ENCODE data around the gene TRIM32. TPM values are rescaled to one million over a fixed set of nuclear protein-coding genes. Genes with fewer than 3 reads are reported as not detected.

The TRIM32 gene
- total RNA-seq, 2 experiments from 2014 or later, result 17.5 to 18.2 TPM

DNA sequence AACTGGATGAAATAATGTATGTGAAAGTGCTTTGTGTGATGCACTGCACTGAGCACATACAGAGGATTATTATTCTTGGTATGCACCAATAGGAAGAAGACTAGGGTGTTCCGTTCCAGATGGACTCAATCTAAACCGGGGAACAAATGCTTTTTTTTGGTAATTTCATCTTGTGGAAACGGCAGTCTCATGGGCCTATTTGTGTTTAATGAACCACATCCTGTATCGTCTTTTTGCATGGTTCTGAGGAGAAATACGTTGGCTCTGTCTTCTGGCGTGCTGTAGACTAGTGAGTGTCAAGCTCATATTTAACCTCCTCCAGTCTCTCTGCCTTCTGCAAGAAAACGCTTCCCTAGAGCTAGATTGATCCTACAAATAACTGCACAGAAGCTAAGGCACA, 30.0 kb downstream of the TRIM32 start:
- Mint-ChIP-seq H3K27me3 (ENCODE audit: low read depth) (no peaks in the 10 kb centered on the region), H3K9me3 (ENCODE audit: insufficient read depth) (no peaks in the 10 kb centered on the region), H3K4me3 (no peak overlapping the region), H3K4me1 (ENCODE audit: low read depth) (peaks cover 2% of the 10 kb centered on the region), H3K27ac (no peak overlapping the region), H3K36me3 (ENCODE audit: low read depth) (no peaks in the 10 kb centered on the region)
- CTCF ChIA-PET, result no interaction called here
- ATAC-seq, result no peak
- POLR2A ChIA-PET, result no interaction called here
- no peak for DNase-seq

DNA sequence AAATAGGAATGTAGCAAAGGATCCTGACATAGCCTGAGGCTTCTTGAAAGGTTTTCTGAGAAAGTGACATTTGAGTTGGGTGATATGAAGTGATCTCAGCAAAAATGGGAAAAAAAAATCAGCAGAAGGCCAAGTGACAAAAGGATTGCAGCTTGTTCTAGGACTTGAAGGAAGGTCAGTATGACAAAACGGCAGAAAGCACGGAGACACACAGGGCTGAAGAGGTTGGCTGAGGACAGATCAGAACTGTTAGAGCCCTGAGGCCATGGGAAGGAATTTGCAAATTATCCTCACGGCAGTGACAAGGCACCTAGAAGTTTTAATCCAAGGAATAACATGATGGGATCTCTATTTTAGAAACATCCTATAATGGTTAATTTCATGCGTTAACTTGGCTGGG, 31.0 kb downstream of the TRIM32 start:
- Mint-ChIP-seq H3K27ac (no peak overlapping the region), H3K9me3 (ENCODE audit: insufficient read depth) (no peaks in the 10 kb centered on the region), H3K4me1 (ENCODE audit: low read depth) (peaks cover 2% of the 10 kb centered on the region), H3K4me3 (no peak overlapping the region), H3K36me3 (ENCODE audit: low read depth) (no peaks in the 10 kb centered on the region), H3K27me3 (ENCODE audit: low read depth) (no peaks in the 10 kb centered on the region)
- no peak for DNase-seq
- ATAC-seq, result no peak
- POLR2A ChIA-PET, result no interaction called here
- CTCF ChIA-PET, result no interaction called here

DNA sequence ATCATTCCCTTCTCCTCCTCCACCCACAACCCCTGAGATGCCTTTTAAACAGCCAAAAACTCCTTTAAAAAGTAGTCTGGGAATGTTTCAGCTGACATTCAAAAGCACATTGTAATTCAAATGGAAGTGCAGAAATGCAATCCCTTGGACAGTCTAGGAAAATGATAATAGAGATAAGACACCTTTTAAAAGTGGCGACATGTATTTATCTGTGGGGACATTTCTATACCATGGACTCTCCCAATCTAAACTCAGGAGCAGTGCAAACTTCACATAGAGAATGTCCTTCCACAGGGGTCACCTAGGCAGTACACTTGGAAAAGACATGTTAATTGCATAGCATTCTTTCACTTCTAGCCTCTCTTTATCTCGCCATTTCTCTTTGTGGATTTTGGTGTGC, 33.0 kb downstream of the TRIM32 start:
- Mint-ChIP-seq H3K27ac (no peak overlapping the region), H3K9me3 (ENCODE audit: insufficient read depth) (no peaks in the 10 kb centered on the region), H3K36me3 (ENCODE audit: low read depth) (no peaks in the 10 kb centered on the region), H3K4me3 (no peak overlapping the region), H3K4me1 (ENCODE audit: low read depth) (peaks cover 2% of the 10 kb centered on the region), H3K27me3 (ENCODE audit: low read depth) (no peaks in the 10 kb centered on the region)
- CTCF ChIA-PET, result no interaction called here
- ATAC-seq (no peak), DNase-seq (no peak)
- POLR2A ChIA-PET, result no interaction called here

DNA sequence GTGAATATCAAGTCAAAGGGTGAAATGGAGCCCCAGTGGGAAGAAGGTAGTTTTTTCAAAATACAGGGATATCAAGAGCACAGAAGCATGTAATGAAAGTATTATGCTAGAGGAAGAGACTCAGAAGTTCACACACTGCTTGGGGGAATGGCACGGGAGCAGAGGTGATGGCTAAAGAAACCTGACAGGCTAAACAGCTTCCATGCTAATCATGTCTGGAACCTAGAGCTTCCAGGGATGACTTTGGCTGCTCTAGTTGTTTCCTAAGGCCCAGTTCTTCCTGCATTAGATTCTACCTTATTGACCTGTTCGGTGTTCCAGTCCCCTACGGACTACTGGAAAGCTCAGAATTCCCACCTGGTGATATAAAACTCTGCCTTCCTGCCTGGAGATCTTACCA, 34.3 kb downstream of the TRIM32 start:
- H3K9me3 Mint-ChIP-seq (ENCODE audit: insufficient read depth), result no peaks in the 10 kb centered on the region
- no peaks in the 10 kb centered on the region for H3K27me3 Mint-ChIP-seq (ENCODE audit: low read depth)
- DNase-seq, result no peak

DNA sequence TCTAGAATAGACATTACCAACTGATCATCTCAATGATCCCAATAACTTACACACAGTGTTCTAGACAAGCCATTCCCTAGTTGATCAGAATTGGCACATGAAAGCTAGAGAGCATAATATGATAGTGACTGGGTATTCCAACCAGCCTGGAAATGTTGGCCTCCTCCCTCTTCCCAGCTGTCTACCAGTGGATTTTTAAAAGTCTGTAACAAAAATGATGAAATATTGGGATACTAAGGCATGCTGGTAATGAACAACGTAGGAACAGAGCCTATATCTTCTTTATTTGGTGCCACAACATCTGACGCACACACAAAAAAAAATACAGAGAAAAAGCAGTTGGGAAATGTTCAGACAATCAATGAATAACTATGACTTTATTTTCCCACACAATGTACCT, 34.8 kb downstream of the TRIM32 start:
- no peak for DNase-seq
- Mint-ChIP-seq H3K27me3 (ENCODE audit: low read depth) (peaks cover under 1% of the 10 kb centered on the region), H3K9me3 (ENCODE audit: insufficient read depth) (no peaks in the 10 kb centered on the region), H3K27ac (no peak overlapping the region), H3K4me3 (no peak overlapping the region), H3K36me3 (ENCODE audit: low read depth) (no peaks in the 10 kb centered on the region), H3K4me1 (ENCODE audit: low read depth) (peaks cover 1% of the 10 kb centered on the region)
- POLR2A ChIA-PET, result no interaction called here
- CTCF ChIA-PET, result no interaction called here
- ATAC-seq, result no peak

More for the DNA sequence above, 34.3 kb downstream of the TRIM32 start:
- H3K4me3 Mint-ChIP-seq, result no peak overlapping the region
- H3K4me1 Mint-ChIP-seq (ENCODE audit: low read depth), result peaks cover 2% of the 10 kb centered on the region
- ATAC-seq, result no peak
- ChIA-PET POLR2A (no interaction called here), CTCF (no interaction called here)
- no peak overlapping the region for H3K27ac Mint-ChIP-seq
- H3K36me3 Mint-ChIP-seq (ENCODE audit: low read depth), result no peaks in the 10 kb centered on the region

DNA sequence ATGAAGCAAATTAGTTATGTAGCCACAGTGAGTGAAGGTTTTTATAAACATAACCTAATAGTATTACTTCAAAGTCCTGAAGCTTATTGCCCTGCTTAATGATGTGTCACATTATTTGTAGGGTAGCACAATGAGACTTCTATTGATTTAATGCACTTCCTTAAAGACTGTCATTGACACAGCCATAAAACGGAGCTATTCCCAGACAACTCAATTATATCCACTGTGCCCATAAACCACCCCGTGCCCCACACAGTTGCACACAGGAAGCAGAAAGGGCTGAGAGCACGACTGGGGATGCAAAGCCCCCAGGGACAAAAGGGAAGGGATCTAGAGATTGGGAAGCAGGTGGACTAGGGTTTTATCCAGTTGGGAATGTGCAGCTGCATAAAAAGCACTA, 37.0 kb downstream of the TRIM32 start:
- H3K9me3 Mint-ChIP-seq (ENCODE audit: insufficient read depth), result no peaks in the 10 kb centered on the region
- H3K36me3 Mint-ChIP-seq (ENCODE audit: low read depth), result no peaks in the 10 kb centered on the region
- ATAC-seq, result no peak
- H3K4me1 Mint-ChIP-seq (ENCODE audit: low read depth), result no peaks in the 10 kb centered on the region
- ChIA-PET CTCF (interaction anchor here (1.6 kb wide), 1 partner anchor 10 kb away, joined by 3 read pairs; no protein-coding TSS in a partner anchor), POLR2A (no interaction called here)
- no peak overlapping the region for H3K4me3 Mint-ChIP-seq
- DNase-seq, result no peak
- peaks cover 3% of the 10 kb centered on the region for H3K27me3 Mint-ChIP-seq (ENCODE audit: low read depth)
- no peak overlapping the region for H3K27ac Mint-ChIP-seq

DNA sequence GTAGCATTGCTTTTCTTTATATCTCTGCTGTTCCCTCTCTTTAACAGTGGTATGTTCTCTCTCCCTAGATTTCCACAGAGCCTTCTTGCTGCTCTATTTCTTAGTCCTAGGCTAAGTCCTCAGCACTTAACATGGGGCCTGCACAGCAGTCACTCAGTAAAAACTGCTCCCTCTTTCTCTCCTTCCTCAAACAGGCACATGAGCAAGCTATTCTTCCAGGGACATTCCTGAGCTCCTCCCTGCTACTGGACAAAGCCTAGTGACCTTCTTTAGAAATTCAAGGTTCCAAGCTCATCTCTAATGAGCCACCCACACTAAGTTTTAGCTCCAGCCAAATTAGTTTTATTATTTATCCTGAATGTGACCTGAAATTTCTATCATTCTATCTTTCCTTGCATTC, 39.5 kb downstream of the TRIM32 start:
- ChIA-PET CTCF (interaction anchor here (2.3 kb wide), 1 partner anchor 10 kb away, joined by 9 read pairs; no protein-coding TSS in a partner anchor), POLR2A (no interaction called here)
- Mint-ChIP-seq H3K9me3 (ENCODE audit: insufficient read depth) (no peaks in the 10 kb centered on the region), H3K4me3 (no peak overlapping the region), H3K27ac (no peak overlapping the region), H3K4me1 (ENCODE audit: low read depth) (no peaks in the 10 kb centered on the region), H3K36me3 (ENCODE audit: low read depth) (no peaks in the 10 kb centered on the region), H3K27me3 (ENCODE audit: low read depth) (peaks cover 3% of the 10 kb centered on the region)
- no peak for DNase-seq
- ATAC-seq, result no peak

DNA sequence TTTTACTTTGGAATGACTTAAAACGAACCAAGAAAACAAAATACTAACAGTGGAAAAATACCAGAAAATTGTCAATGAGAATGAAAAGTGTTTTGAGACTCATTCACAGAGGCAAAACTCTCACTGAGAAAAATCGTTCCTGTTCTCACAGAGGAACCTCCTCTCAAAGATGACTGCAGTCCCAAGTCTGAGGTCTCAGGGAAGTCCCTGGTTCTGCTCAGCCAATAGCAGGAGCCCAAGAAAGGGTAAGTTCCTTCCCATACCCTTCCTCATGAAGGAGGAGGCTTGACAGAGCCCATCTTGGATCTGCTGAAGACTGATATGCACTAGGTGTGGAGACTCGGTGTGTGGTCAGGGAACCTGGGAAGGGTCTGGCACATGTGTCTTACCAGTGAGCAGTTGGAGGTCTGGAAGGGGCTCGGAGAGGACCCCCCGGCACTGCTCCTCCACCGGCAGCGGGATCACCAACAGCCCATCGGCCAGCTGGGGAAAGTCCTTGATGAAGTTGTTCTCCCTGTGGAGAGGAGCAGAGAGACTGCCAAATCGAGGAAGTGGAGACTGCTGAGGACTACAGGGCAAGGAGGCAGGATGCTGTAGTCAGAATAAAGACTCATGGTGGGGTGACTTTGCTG, 46.0 kb downstream of the TRIM32 start:
- Mint-ChIP-seq H3K36me3 (ENCODE audit: low read depth) (no peaks in the 10 kb centered on the region), H3K9me3 (ENCODE audit: insufficient read depth) (no peaks in the 10 kb centered on the region), H3K27ac (no peak overlapping the region), H3K4me1 (ENCODE audit: low read depth) (no peaks in the 10 kb centered on the region), H3K4me3 (no peak overlapping the region), H3K27me3 (ENCODE audit: low read depth) (no peaks in the 10 kb centered on the region)
- POLR2A ChIA-PET, result no interaction called here
- CTCF ChIA-PET, result no interaction called here
- DNase-seq (no peak), ATAC-seq (no peak)

DNA sequence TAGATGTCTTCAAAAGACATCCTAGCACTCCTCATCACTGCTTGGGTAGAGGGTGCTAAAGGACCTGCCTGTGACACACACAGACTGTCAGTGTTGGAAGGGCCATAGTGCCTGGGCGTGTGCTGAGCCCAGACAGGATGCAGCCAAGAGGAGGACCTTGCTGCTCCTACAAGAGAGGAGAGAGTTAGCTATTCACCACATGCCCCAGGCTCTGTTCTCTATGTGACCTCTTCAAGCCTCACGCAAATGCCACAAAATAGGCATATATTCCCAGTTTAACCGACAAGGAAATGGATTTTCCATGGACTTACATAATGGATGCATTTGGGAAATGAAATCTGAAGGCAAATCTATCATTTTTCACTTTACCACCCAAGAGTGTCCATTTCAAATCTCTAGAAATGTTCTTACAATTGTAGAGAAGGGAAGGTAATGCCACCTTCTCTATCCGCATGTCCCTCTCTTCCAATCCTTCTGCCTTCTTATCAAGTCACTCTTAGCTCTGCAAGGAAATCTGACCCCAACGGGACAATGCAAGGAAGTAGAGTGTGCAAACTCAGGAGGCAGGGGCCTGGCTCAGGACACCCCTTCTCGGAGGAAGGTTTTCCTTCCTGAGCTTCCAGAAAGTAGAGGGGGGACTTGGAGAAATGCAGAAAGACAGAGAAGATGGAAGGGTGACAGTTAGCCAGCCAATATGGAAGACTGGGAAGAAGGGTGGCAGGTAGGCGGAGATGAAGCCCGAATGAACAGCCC, 49.5 kb downstream of the TRIM32 start:
- no peaks in the 10 kb centered on the region for H3K27me3 Mint-ChIP-seq (ENCODE audit: low read depth)
- no peak for ATAC-seq
- no peaks in the 10 kb centered on the region for H3K9me3 Mint-ChIP-seq (ENCODE audit: insufficient read depth)
- no peak overlapping the region for H3K4me3 Mint-ChIP-seq
- ChIA-PET POLR2A (no interaction called here), CTCF (interaction anchor here (0.6 to 4.4 kb wide), 11 partner anchors 9 to 1490 kb away, joined by 3 to 36 read pairs (median 3); partner anchors contain the start of gene TRIM32)
- DNase-seq, result no peak
- H3K27ac Mint-ChIP-seq, result no peak overlapping the region
- no peaks in the 10 kb centered on the region for H3K4me1 Mint-ChIP-seq (ENCODE audit: low read depth)
- H3K36me3 Mint-ChIP-seq (ENCODE audit: low read depth), result no peaks in the 10 kb centered on the region

DNA sequence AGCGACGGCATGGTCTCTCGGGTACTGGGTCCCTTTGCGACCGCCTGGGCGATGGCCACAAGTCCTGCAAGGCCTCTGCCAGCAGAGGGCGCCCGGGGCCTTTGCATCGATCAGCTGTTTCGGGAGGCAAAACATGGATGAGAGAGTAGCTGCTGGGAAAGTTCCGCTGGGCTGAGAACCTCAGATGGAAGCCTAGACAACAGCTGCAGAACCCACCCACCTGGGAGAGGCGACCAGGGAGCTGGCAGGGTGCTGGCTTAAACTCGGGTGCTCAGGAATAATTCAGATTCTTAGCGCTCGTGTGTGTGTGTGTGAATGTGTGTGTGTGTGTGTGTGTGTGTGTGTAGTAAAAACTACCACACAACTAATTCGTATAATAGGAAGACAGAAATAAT, 50.0 kb downstream of the TRIM32 start:
- H3K27ac Mint-ChIP-seq, result no peak overlapping the region
- ChIA-PET POLR2A (no interaction called here), CTCF (interaction anchor here (0.7 to 4.4 kb wide), 10 partner anchors 8 to 123 kb away, joined by 3 to 36 read pairs (median 4); partner anchors contain the start of gene TRIM32)
- no peaks in the 10 kb centered on the region for H3K4me1 Mint-ChIP-seq (ENCODE audit: low read depth)
- no peaks in the 10 kb centered on the region for H3K9me3 Mint-ChIP-seq (ENCODE audit: insufficient read depth)
- ATAC-seq, result peak; percentile 55
- no peaks in the 10 kb centered on the region for H3K27me3 Mint-ChIP-seq (ENCODE audit: low read depth)
- DNase-seq, result peak; percentile 63
- H3K36me3 Mint-ChIP-seq (ENCODE audit: low read depth), result no peaks in the 10 kb centered on the region
- no peak overlapping the region for H3K4me3 Mint-ChIP-seq

DNA sequence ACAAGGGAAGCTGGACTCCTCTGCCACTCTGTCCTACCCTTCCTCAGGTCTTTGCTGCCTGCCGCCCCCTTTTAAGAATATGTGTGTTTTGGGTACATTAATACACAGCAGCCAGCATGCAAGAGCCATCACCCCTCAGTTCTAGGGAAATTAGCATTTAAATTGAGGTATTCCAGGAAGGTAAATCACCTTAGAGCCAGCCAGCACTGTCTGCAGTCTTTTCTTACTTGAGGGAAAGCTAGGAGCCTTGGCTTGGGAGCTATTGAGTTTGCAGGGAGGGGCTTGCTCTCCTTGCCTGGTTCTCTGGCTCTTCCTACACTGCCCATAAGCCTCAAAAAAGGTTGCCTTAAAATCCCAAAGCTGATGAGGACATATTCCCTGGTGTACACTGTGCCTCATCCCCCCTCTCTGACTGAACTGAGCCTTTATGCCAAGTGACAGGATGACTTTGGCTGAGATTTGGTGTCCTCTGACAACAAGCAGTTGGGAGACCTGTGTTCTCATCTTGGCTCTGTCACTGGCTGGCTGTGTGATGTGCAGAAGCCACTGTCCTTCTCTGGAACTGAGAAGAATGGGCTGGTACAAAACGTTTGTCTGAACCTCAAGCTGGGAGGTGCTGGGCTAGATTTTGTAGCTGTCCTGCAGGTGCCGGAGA, 54.1 kb downstream of the TRIM32 start:
- Mint-ChIP-seq H3K36me3 (ENCODE audit: low read depth) (no peaks in the 10 kb centered on the region), H3K4me3 (no peak overlapping the region), H3K4me1 (ENCODE audit: low read depth) (no peaks in the 10 kb centered on the region), H3K9me3 (ENCODE audit: insufficient read depth) (no peaks in the 10 kb centered on the region), H3K27me3 (ENCODE audit: low read depth) (no peaks in the 10 kb centered on the region), H3K27ac (no peak overlapping the region)
- ATAC-seq, result no peak
- POLR2A ChIA-PET, result interaction anchor here (0.6 kb wide), 1 partner anchor 470 kb away, joined by 4 read pairs; no protein-coding TSS in a partner anchor
- DNase-seq, result no peak
- CTCF ChIA-PET, result no interaction called here

DNA sequence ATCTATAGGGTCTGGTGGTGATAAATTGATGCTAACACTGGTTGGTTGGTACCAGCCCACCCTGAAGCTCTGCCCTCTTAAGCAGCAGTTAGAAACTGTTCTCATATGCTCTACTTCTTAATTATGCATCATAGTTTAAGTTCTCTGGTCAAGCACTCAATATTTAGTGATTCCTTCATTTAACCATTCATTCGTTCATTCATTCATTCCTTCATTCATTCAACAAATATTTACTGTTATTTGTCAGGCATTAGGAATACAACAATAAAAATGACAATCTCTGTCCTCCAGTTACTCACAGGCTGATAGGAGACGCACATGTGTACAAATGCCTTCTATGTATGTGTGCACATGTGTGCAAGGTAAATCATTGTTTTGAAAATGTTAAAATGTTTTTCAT, 54.6 kb downstream of the TRIM32 start:
- Mint-ChIP-seq H3K9me3 (ENCODE audit: insufficient read depth) (no peaks in the 10 kb centered on the region), H3K36me3 (ENCODE audit: low read depth) (no peaks in the 10 kb centered on the region), H3K4me3 (no peak overlapping the region), H3K27ac (no peak overlapping the region), H3K27me3 (ENCODE audit: low read depth) (no peaks in the 10 kb centered on the region), H3K4me1 (ENCODE audit: low read depth) (no peaks in the 10 kb centered on the region)
- ATAC-seq (no peak), DNase-seq (no peak)
- POLR2A ChIA-PET, result interaction anchor here (0.6 kb wide), 1 partner anchor 470 kb away, joined by 4 read pairs; no protein-coding TSS in a partner anchor
- CTCF ChIA-PET, result no interaction called here

Measured in activated CD8-positive, alpha-beta T cell treated with anti-CD3 and anti-CD28 coated beads, Interleukin-2, amount 10 ng/mL, durations not matched to agents 7 days and 5 days (primary cell).